Transverse colon (tissue), 4 donors: Measurements from ENCODE around the gene RHBDD1. TPM values are rescaled to one million over a fixed set of nuclear protein-coding genes. Genes with fewer than 3 reads are reported as not detected.
A peak's percentile ranks its signal among the peaks of the same experiment; 100 is the strongest.

Experiments used
- DNase-seq: peaks from one replicate; pipeline ENCODE4 v3.0.0-alpha.2; 2019
- H3K27ac ChIP-seq, 4 donors: fragments of 200-600 bp; sonication (generic); 2 replicates each; pipeline ENCODE4 v1.5.1; 2016 to 2018; ENCODE audit warnings: inconsistent platforms in 4 of 4
- H3K27me3 ChIP-seq: fragments of 200-600 bp; sonication (generic); 2 replicates; pipeline ENCODE4 v1.5.1; 2017; ENCODE audit warnings: inconsistent platforms
- H3K36me3 ChIP-seq, 4 donors: fragments of 200-600 bp; sonication (generic); 2 replicates each; pipeline ENCODE4 v1.5.1; 2017 to 2019; ENCODE audit warnings: inconsistent platforms in 4 of 4
- H3K4me1 ChIP-seq, 4 donors: fragments of 200-600 bp; sonication (generic); 2 replicates each; pipeline ENCODE4 v1.5.1; 2017 to 2020; ENCODE audit warnings: inconsistent platforms in 4 of 4
- H3K4me3 ChIP-seq, 4 donors: fragments of 200-600 bp; sonication (generic); 1 replicate in 1 of 4; 2 replicates in 3 of 4; pipeline versions ENCODE4 v1.5.1 to v1.6.1; 2017 to 2019; ENCODE audit warnings: inconsistent platforms in 4 of 4
- H3K9me3 ChIP-seq, 2 donors: fragments of 200-600 bp; sonication (generic); 2 replicates each; pipeline ENCODE4 v1.5.1; 2017 to 2019; ENCODE audit warnings: inconsistent platforms in 2 of 2
- CTCF ChIP-seq, 5 experiments: fragments of 200-600 bp in 3 of 5; fragments of 450-650 bp in 2 of 5; sonication (generic) in 3 of 5; IDR thresholded peaks; 1 replicate in 2 of 5; 2 replicates in 3 of 5; pipeline ENCODE4 v1.5.1; 2016 to 2017; ENCODE audit warnings: antibody characterized with exemption in 5 of 5, inconsistent platforms in 3 of 5, mild to moderate bottlenecking in 2 of 5, moderate library complexity in 1 of 5
- EP300 ChIP-seq: sonication (generic); formaldehyde crosslinking; IDR thresholded peaks from one replicate; pipeline ENCODE4 v1.6.1; 2017; ENCODE audit warnings: antibody characterized with exemption, low read depth
- POLR2A ChIP-seq: fragments of 450-650 bp; IDR thresholded peaks from one replicate; pipeline ENCODE4 v1.6.1; 2016; ENCODE audit warnings: antibody characterized with exemption, mild to moderate bottlenecking, moderate library complexity
- POLR2AphosphoS5 ChIP-seq, 3 donors: sonication (generic); formaldehyde crosslinking; IDR thresholded peaks; one replicate each; pipeline ENCODE4 v1.6.1; 2016; ENCODE audit warnings: antibody characterized with exemption in 3 of 3
- WGBS, 2 donors: methylation state at CpG; one replicate each; pipeline ENCODE4 v1.1.5; 2018; ENCODE audit warnings: low coverage in 1 of 2; 5-methylcytosine and 5-hydroxymethylcytosine counted together
- in situ Hi-C, 4 donors: fragments of 200-750 bp; cut with MboI; loops; one replicate each; pipeline versions ENCODE4 v1.15.0 to v1.15.1; 2017; ENCODE audit warnings: low sequenced_read_pairs in 3 of 4, low pct_ligation_motif_present in 1 of 4, low pct_unique_long_range_greater_than_20kb in 1 of 4
- intact Hi-C: fragments of 100-400 bp; cut with DNase I; formaldehyde crosslinking; loops from one replicate; pipeline ENCODE4 v1.15.1; 2023; ENCODE audit warnings: low total_unique reads
- total RNA-seq, 4 donors: library from RNA; depleted of rRNA; stranded (reverse); fragments of >200 nt; gene quantifications; one replicate each; pipeline ENCODE4 v1.1.0, GENCODE V29; 2016

RHBDD1 gene
- total RNA-seq, 4 donors from 2014 or later: 11.9 to 47.5 (median 22.5) TPM

GRCh38 chr2:226902041-226902966 is 66.5 kb downstream of the RHBDD1 start:
- Histone ChIP-seq H3K36me3 (no peaks in the 10 kb centered on the region), H3K27ac (no peak overlapping the region), H3K4me3 (no peak overlapping the region), H3K9me3 (no peaks in the 10 kb centered on the region), H3K27me3 (no peaks in the 10 kb centered on the region), H3K4me1 (no peaks in the 10 kb centered on the region)
- TF ChIP-seq CTCF (IDR thresholded peaks at IDR 0.05) (no peak), POLR2A (no peak), EP300 (no peak), POLR2AphosphoS5 (IDR thresholded peaks at IDR 0.05) (no peak)
- intact Hi-C loops (no loop called here), in situ Hi-C loops (no loop called here)
- 92 to 94% methylated on average over 6 of the region's 6 CpGs for WGBS, 2 donors
- DNase-seq: no peak

- Histone ChIP-seq H3K4me3 (no peak overlapping the region), H3K27me3 (no peaks in the 10 kb centered on the region), H3K4me1 (peaks cover 0 to 7% (median 4%) of the 10 kb centered on the region in 4 donors), H3K27ac (no peak overlapping the region), H3K36me3 (no peaks in the 10 kb centered on the region), H3K9me3 (no peaks in the 10 kb centered on the region)
- 91 to 100% methylated on average over 1 to 4 of the region's 4 CpGs for WGBS, 2 donors
- in situ Hi-C loops: no loop called here
- TF ChIP-seq CTCF (IDR thresholded peaks at IDR 0.05): no peak
- DNase-seq: no peak
- intact Hi-C loops: no loop called here
Observed at GRCh38 chr2:226903179-226903578, 67.3 kb downstream of the RHBDD1 start.

- H3K27me3 ChIP-seq: no peaks in the 10 kb centered on the region
- H3K4me3 ChIP-seq: no peak overlapping the region
- H3K36me3 ChIP-seq: no peaks in the 10 kb centered on the region
- in situ Hi-C loops: no loop called here
- whole genome bisulfite sequencing, 2 donors: 80 to 100% methylated on average over 1 to 6 of the region's 6 CpGs
- H3K4me1 ChIP-seq: peaks cover 3 to 19% (median 10%) of the 10 kb centered on the region in 4 donors
- intact Hi-C loops: no loop called here
- H3K9me3 ChIP-seq: no peaks in the 10 kb centered on the region
- no peak for DNase-seq
- TF ChIP-seq EP300: no peak
- TF ChIP-seq POLR2AphosphoS5 (IDR thresholded peaks at IDR 0.05): no peak
- no peak for TF ChIP-seq CTCF (IDR thresholded peaks at IDR 0.05)
- no peak for TF ChIP-seq POLR2A
- peak overlapping the region in 1 of 4 donors; percentile 35 for H3K27ac ChIP-seq
Observed at GRCh38 chr2:226904592-226904991, 68.7 kb downstream of the RHBDD1 start.

GRCh38 chr2:226905718-226906117 is 69.9 kb downstream of the RHBDD1 start:
- no peak for DNase-seq
- WGBS, 2 donors: 52 to 73% methylated on average over 4 to 6 of the region's 6 CpGs
- TF ChIP-seq CTCF (IDR thresholded peaks at IDR 0.05) (no peak), EP300 (no peak), POLR2A (no peak)
- Histone ChIP-seq H3K4me3 (no peak overlapping the region), H3K4me1 (peaks cover 3 to 22% (median 10%) of the 10 kb centered on the region in 4 donors), H3K9me3 (no peaks in the 10 kb centered on the region), H3K36me3 (no peaks in the 10 kb centered on the region), H3K27ac (peak overlapping the region in 3 of 4 donors; percentile 12 to 35 (median 14)), H3K27me3 (no peaks in the 10 kb centered on the region)
- in situ Hi-C loops: no loop called here
- intact Hi-C loops: no loop called here
